HepG2 (cell line): ENCODE measurements around the gene PLRG1. TPM values are rescaled to one million over a fixed set of nuclear protein-coding genes. Genes with fewer than 3 reads are reported as not detected.

Experiments
- AGO2 ChIP-seq: fragments of 200-400 bp; formaldehyde crosslinking; optimal IDR thresholded peaks from 2 replicates; pipeline ENCODE3; 2017; ENCODE audit warnings: mild to moderate bottlenecking, low read depth, low read length, moderate library complexity
- ATAD3A ChIP-seq: sonication (generic); formaldehyde crosslinking; IDR thresholded peaks from 2 replicates; pipeline ENCODE4 v1.4.0; 2020; ENCODE audit warnings: missing genetic modification reagents
- CAMTA2 ChIP-seq: sonication (generic); formaldehyde crosslinking; IDR thresholded peaks from 2 replicates; pipeline ENCODE4 v1.4.0; 2020; ENCODE audit warnings: mild to moderate bottlenecking, missing genetic modification reagents, borderline replicate concordance
- FOXA1 ChIP-seq, 2 experiments: fragments of 450-650 bp in 1 of 2; sonication (generic) in 1 of 2; formaldehyde crosslinking in 1 of 2; IDR thresholded peaks; 2 replicates each; pipeline versions ENCODE4 v1.4.0 to v1.6.1; 2016 to 2020; ENCODE audit warnings: missing genetic modification reagents in 1 of 2
- GABPA ChIP-seq, 2 experiments: IDR thresholded peaks; 2 replicates each; pipeline ENCODE4 v1.6.1; 2011 to 2016; ENCODE audit warnings: low read depth in 2 of 2, low read length in 1 of 2, missing biosample characterization in 1 of 2, missing genetic modification characterization in 1 of 2
- HOXA5 ChIP-seq: sonication (generic); formaldehyde crosslinking; IDR thresholded peaks from 2 replicates; pipeline ENCODE4 v1.4.0; 2020; ENCODE audit warnings: missing genetic modification reagents
- HOXA7 ChIP-seq: sonication (generic); formaldehyde crosslinking; IDR thresholded peaks from 2 replicates; pipeline ENCODE4 v1.8.1; 2022; ENCODE audit warnings: mild to moderate bottlenecking, missing genetic modification reagents, moderate library complexity
- ISL2 ChIP-seq: sonication (generic); formaldehyde crosslinking; IDR thresholded peaks from 2 replicates; pipeline ENCODE4 v1.5.0; 2020; ENCODE audit warnings: missing genetic modification reagents
- KLF16 ChIP-seq, 2 experiments: sonication (generic) in 1 of 2; formaldehyde crosslinking in 1 of 2; IDR thresholded peaks; 2 replicates each; pipeline versions ENCODE4 v1.6.1 to v1.8.0; 2016 to 2023; ENCODE audit warnings: missing genetic modification reagents in 2 of 2, missing compliant biosample characterization in 1 of 2
- NPAS2 ChIP-seq: sonication (generic); formaldehyde crosslinking; IDR thresholded peaks from 2 replicates; pipeline ENCODE4 v1.8.0; 2022; ENCODE audit warnings: mild to moderate bottlenecking, missing genetic modification reagents, borderline replicate concordance
- PTBP1 ChIP-seq: fragments of 200-400 bp; formaldehyde crosslinking; IDR thresholded peaks from 2 replicates; pipeline ENCODE4 v1.6.1; 2018; ENCODE audit warnings: low read length, low read depth; ENCODE audit not compliant: poor library complexity, severe bottlenecking
- SAP130 ChIP-seq: IDR thresholded peaks from 2 replicates; pipeline ENCODE4 v1.6.1; 2016; ENCODE audit warnings: low read depth
- STAG1 ChIP-seq: sonication (generic); formaldehyde crosslinking; IDR thresholded peaks from 2 replicates; pipeline ENCODE4 v1.4.0; 2020; ENCODE audit warnings: missing genetic modification reagents
- THAP11 ChIP-seq: IDR thresholded peaks from 2 replicates; pipeline ENCODE4 v1.6.1; 2016; ENCODE audit warnings: missing biosample characterization, missing genetic modification reagents
- ZFP82 ChIP-seq: sonication (generic); formaldehyde crosslinking; IDR thresholded peaks from 2 replicates; pipeline ENCODE4 v1.5.1; 2020; ENCODE audit warnings: mild to moderate bottlenecking, missing genetic modification reagents, borderline replicate concordance
- ZKSCAN8 ChIP-seq: IDR thresholded peaks from 2 replicates; pipeline ENCODE4 v1.6.1; 2016; ENCODE audit warnings: borderline replicate concordance, missing genetic modification reagents, missing compliant biosample characterization
- ZNF264 ChIP-seq: sonication (generic); formaldehyde crosslinking; IDR thresholded peaks from 2 replicates; pipeline ENCODE4 v1.4.0; 2020; ENCODE audit warnings: missing genetic modification reagents
- ZNF3 ChIP-seq: IDR thresholded peaks from 2 replicates; pipeline ENCODE4 v1.7.0; 2017; ENCODE audit warnings: inconsistent platforms
- ZNF317 ChIP-seq: sonication (generic); formaldehyde crosslinking; IDR thresholded peaks from 2 replicates; pipeline ENCODE4 v1.5.0; 2020; ENCODE audit warnings: mild to moderate bottlenecking, missing genetic modification reagents
- ZNF557 ChIP-seq: sonication (generic); formaldehyde crosslinking; IDR thresholded peaks from 2 replicates; pipeline ENCODE4 v1.4.0; 2020; ENCODE audit warnings: missing genetic modification reagents
- ZNF780A ChIP-seq: sonication (generic); formaldehyde crosslinking; IDR thresholded peaks from 2 replicates; pipeline ENCODE4 v1.8.0; 2022; ENCODE audit warnings: mild to moderate bottlenecking, missing genetic modification reagents, moderate library complexity
- polyA plus RNA-seq, 8 experiments: library from polyadenylated mRNA; depleted of rRNA in 3 of 8; stranded (reverse) in 7 of 8; unstranded in 1 of 8; fragments of >200 nt; fragmentation: Illumina TruSeq in 4 of 8; extraction: Trizol in 4 of 8; gene quantifications; 2 replicates each; pipeline versions ENCODE4 v1.2.1 to v1.2.3, GENCODE V29; 2011 to 2016; ENCODE audit warnings: low read depth in 4 of 8, missing spikeins in 1 of 8, mixed read lengths in 1 of 8; ENCODE audit not compliant: insufficient read depth in 1 of 8
- total RNA-seq, 5 experiments: library from RNA; depleted of rRNA; stranded (reverse); fragments of >200 nt; fragmentation: Illumina TruSeq; extraction: Trizol; gene quantifications; 2 replicates each; pipeline ENCODE4 v1.2.3, GENCODE V29; 2016; ENCODE audit warnings: low read depth in 1 of 5
- TF ChIP-seq, protein P1 (sequence below): sonication (generic); formaldehyde crosslinking; IDR thresholded peaks from 2 replicates; pipeline ENCODE4 v1.4.0; 2020; ENCODE audit warnings: missing genetic modification reagents
- TF ChIP-seq, protein P2 (sequence below): fragments of 450-650 bp; IDR thresholded peaks from 2 replicates; pipeline ENCODE4 v1.6.1; 2017; ENCODE audit warnings: mild to moderate bottlenecking

The PLRG1 gene
- total and polyA plus RNA-seq, 2 of the 13 experiments (the other 11 are each of a cell fraction or from before 2014, with no cell fraction given): 77.3 to 110 TPM

DNA sequence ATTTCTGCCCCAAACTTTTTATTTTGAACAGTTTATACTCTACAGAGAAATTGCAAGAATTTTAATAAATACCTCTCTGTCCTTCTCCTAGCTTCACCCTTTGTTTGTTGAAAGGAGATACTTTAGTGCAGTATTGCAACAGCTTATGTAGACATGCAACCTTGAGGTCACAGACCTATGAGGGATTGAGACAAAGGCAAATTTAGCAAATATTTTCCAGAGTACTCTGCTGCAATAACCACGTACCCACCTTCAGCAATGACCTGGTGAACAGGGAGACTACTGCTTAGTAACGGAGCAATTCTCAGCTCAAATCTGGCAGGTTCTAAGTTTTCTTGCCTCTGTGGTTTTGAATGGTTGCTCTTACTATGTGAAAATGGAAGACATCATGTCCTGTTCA is 27.1 kb upstream of the PLRG1 start (continued):
- TF ChIP-seq ZKSCAN8 (CRISPR knock-in tag): peak; percentile 77; the same call in 1 of the 2 replicates
- TF ChIP-seq ZNF3 (CRISPR knock-in tag): peak; percentile 45; the same call in 1 of the 2 replicates
- no peak for TF ChIP-seq NPAS2 (CRISPR knock-in tag)
- TF ChIP-seq AGO2: no peak
- TF ChIP-seq HOXA5 (CRISPR knock-in tag): 0 out of 2 replicates have a peak, but pooled peaks have one; percentile 40
- peak in 1 of 2 experiments; percentile 82; a peak in 1 of 4 replicates for TF ChIP-seq KLF16 (CRISPR knock-in tag; IDR thresholded peaks at IDR 0.05)
- TF ChIP-seq, protein P1, sequence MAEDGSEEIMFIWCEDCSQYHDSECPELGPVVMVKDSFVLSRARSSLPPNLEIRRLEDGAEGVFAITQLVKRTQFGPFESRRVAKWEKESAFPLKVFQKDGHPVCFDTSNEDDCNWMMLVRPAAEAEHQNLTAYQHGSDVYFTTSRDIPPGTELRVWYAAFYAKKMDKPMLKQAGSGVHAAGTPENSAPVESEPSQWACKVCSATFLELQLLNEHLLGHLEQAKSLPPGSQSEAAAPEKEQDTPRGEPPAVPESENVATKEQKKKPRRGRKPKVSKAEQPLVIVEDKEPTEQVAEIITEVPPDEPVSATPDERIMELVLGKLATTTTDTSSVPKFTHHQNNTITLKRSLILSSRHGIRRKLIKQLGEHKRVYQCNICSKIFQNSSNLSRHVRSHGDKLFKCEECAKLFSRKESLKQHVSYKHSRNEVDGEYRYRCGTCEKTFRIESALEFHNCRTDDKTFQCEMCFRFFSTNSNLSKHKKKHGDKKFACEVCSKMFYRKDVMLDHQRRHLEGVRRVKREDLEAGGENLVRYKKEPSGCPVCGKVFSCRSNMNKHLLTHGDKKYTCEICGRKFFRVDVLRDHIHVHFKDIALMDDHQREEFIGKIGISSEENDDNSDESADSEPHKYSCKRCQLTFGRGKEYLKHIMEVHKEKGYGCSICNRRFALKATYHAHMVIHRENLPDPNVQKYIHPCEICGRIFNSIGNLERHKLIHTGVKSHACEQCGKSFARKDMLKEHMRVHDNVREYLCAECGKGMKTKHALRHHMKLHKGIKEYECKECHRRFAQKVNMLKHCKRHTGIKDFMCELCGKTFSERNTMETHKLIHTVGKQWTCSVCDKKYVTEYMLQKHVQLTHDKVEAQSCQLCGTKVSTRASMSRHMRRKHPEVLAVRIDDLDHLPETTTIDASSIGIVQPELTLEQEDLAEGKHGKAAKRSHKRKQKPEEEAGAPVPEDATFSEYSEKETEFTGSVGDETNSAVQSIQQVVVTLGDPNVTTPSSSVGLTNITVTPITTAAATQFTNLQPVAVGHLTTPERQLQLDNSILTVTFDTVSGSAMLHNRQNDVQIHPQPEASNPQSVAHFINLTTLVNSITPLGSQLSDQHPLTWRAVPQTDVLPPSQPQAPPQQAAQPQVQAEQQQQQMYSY: no peak
- no peak for TF ChIP-seq GABPA (IDR thresholded peaks at IDR 0.05; ENCODE audit: low read depth, low read length)
- no peak for TF ChIP-seq GABPA (CRISPR knock-in tag; IDR thresholded peaks at IDR 0.05; ENCODE audit: low read depth)
- TF ChIP-seq SAP130 (CRISPR knock-in tag): peak; percentile 82
- peak; percentile 67 for TF ChIP-seq THAP11 (CRISPR knock-in tag)
- TF ChIP-seq CAMTA2 (CRISPR knock-in tag): no peak
- TF ChIP-seq FOXA1 (IDR thresholded peaks at IDR 0.05): 0 out of 2 replicates have a peak, but pooled peaks have one; percentile 23
- TF ChIP-seq FOXA1 (CRISPR knock-in tag; IDR thresholded peaks at IDR 0.05): peak; percentile 92
- peak; percentile 94 for TF ChIP-seq ISL2 (CRISPR knock-in tag)
- TF ChIP-seq PTBP1: no peak
- 0 out of 2 replicates have a peak, but pooled peaks have one; percentile 38 for TF ChIP-seq ZNF264 (CRISPR knock-in tag)
- TF ChIP-seq HOXA7 (CRISPR knock-in tag): no peak
- TF ChIP-seq ATAD3A (CRISPR knock-in tag): no peak
- TF ChIP-seq STAG1 (CRISPR knock-in tag): peak; percentile 24; the same call in 1 of the 2 replicates
- TF ChIP-seq ZFP82 (CRISPR knock-in tag): no peak
- TF ChIP-seq ZNF557: no peak
- TF ChIP-seq, protein P2, sequence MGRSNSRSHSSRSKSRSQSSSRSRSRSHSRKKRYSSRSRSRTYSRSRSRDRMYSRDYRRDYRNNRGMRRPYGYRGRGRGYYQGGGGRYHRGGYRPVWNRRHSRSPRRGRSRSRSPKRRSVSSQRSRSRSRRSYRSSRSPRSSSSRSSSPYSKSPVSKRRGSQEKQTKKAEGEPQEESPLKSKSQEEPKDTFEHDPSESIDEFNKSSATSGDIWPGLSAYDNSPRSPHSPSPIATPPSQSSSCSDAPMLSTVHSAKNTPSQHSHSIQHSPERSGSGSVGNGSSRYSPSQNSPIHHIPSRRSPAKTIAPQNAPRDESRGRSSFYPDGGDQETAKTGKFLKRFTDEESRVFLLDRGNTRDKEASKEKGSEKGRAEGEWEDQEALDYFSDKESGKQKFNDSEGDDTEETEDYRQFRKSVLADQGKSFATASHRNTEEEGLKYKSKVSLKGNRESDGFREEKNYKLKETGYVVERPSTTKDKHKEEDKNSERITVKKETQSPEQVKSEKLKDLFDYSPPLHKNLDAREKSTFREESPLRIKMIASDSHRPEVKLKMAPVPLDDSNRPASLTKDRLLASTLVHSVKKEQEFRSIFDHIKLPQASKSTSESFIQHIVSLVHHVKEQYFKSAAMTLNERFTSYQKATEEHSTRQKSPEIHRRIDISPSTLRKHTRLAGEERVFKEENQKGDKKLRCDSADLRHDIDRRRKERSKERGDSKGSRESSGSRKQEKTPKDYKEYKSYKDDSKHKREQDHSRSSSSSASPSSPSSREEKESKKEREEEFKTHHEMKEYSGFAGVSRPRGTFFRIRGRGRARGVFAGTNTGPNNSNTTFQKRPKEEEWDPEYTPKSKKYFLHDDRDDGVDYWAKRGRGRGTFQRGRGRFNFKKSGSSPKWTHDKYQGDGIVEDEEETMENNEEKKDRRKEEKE: no peak
- no peak for TF ChIP-seq ZNF317
- no peak for TF ChIP-seq ZNF780A (CRISPR knock-in tag)
